HepG2 (cell line): Measurements from ENCODE around the gene STK17A. TPM values are rescaled to one million over a fixed set of nuclear protein-coding genes. Genes with fewer than 3 reads are reported as not detected.

ENCODE experiments used
- BCL3 ChIP-seq: sonication (generic); formaldehyde crosslinking; IDR thresholded peaks from 2 replicates; pipeline ENCODE4 v1.5.1; 2020; ENCODE audit warnings: mild to moderate bottlenecking, missing genetic modification reagents, moderate library complexity
- KAT2B ChIP-seq: fragments of 150-350 bp; IDR thresholded peaks from 2 replicates; pipeline ENCODE4 v1.6.1; 2014; ENCODE audit warnings: low read depth, low read length, borderline replicate concordance
- PTBP1 ChIP-seq: fragments of 200-400 bp; formaldehyde crosslinking; IDR thresholded peaks from 2 replicates; pipeline ENCODE4 v1.6.1; 2018; ENCODE audit warnings: low read length, low read depth; ENCODE audit not compliant: poor library complexity, severe bottlenecking
- STAT6 ChIP-seq: sonication (generic); formaldehyde crosslinking; IDR thresholded peaks from 2 replicates; pipeline ENCODE4 v1.4.0; 2020; ENCODE audit warnings: missing genetic modification reagents, mild to moderate bottlenecking, borderline replicate concordance
- TIGD3 ChIP-seq: sonication (generic); formaldehyde crosslinking; IDR thresholded peaks from 2 replicates; pipeline ENCODE4 v1.5.1; 2020; ENCODE audit warnings: mild to moderate bottlenecking, missing genetic modification reagents, borderline replicate concordance
- ZBED4 ChIP-seq: sonication (generic); formaldehyde crosslinking; IDR thresholded peaks from 2 replicates; pipeline ENCODE4 v1.4.0; 2020; ENCODE audit warnings: missing genetic modification reagents, borderline replicate concordance
- ZBTB39 ChIP-seq: sonication (generic); formaldehyde crosslinking; IDR thresholded peaks from 2 replicates; pipeline ENCODE4 v1.5.0; 2020; ENCODE audit warnings: missing genetic modification reagents
- ZHX1 ChIP-seq: sonication (generic); formaldehyde crosslinking; IDR thresholded peaks from 2 replicates; pipeline ENCODE4 v1.8.1; 2022; ENCODE audit warnings: low read depth, mild to moderate bottlenecking, missing genetic modification reagents
- ZNF10 ChIP-seq: sonication (generic); formaldehyde crosslinking; IDR thresholded peaks from 2 replicates; pipeline ENCODE4 v1.4.0; 2020; ENCODE audit warnings: mild to moderate bottlenecking, low read depth, missing genetic modification reagents, borderline replicate concordance
- ZNF44 ChIP-seq: sonication (generic); formaldehyde crosslinking; IDR thresholded peaks from 2 replicates; pipeline ENCODE4 v1.5.1; 2020; ENCODE audit warnings: mild to moderate bottlenecking, missing genetic modification reagents
- ZNF605 ChIP-seq: sonication (generic); formaldehyde crosslinking; IDR thresholded peaks from 2 replicates; pipeline ENCODE4 v1.8.0; 2022; ENCODE audit warnings: mild to moderate bottlenecking, missing genetic modification reagents
- polyA plus RNA-seq, 8 experiments: library from polyadenylated mRNA; depleted of rRNA in 3 of 8; stranded (reverse) in 7 of 8; unstranded in 1 of 8; fragments of >200 nt; fragmentation: Illumina TruSeq in 4 of 8; extraction: Trizol in 4 of 8; gene quantifications; 2 replicates each; pipeline versions ENCODE4 v1.2.1 to v1.2.3, GENCODE V29; 2011 to 2016; ENCODE audit warnings: low read depth in 4 of 8, missing spikeins in 1 of 8, mixed read lengths in 1 of 8; ENCODE audit not compliant: insufficient read depth in 1 of 8
- total RNA-seq, 5 experiments: library from RNA; depleted of rRNA; stranded (reverse); fragments of >200 nt; fragmentation: Illumina TruSeq; extraction: Trizol; gene quantifications; 2 replicates each; pipeline ENCODE4 v1.2.3, GENCODE V29; 2016; ENCODE audit warnings: low read depth in 1 of 5

The STK17A gene
- total and polyA plus RNA-seq, 2 of the 13 experiments (the other 11 are each of a cell fraction or from before 2014, with no cell fraction given) = 18.6 to 24.3 TPM

- TF ChIP-seq STAT6 (CRISPR knock-in tag) (no peak), KAT2B (no peak), ZHX1 (CRISPR knock-in tag) (no peak), PTBP1 (no peak), ZNF44 (CRISPR knock-in tag) (no peak), ZBTB39 (CRISPR knock-in tag) (no peak), ZNF605 (peak; percentile 76), TIGD3 (CRISPR knock-in tag) (no peak), ZBED4 (CRISPR knock-in tag) (no peak), ZNF10 (CRISPR knock-in tag) (no peak), BCL3 (CRISPR knock-in tag) (no peak)
Measured at GRCh38 chr7:43583424-43584194, 701 bp downstream of the STK17A start (continued).
